KMS-11 (cell line): Measurements from ENCODE around the gene DFFB.

ENCODE experiments used
- H2AFZ ChIP-seq: fragments of 200-600 bp; sonication (generic); 2 replicates; pipeline ENCODE4 v1.6.1; 2016; ENCODE audit warnings: antibody characterized with exemption, mixed run types, low read depth
- H3K27ac ChIP-seq: fragments of 200-600 bp; sonication (generic); 2 replicates; pipeline ENCODE4 v1.6.1; 2016; ENCODE audit warnings: mild to moderate bottlenecking, mixed run types
- H3K27me3 ChIP-seq: fragments of 200-600 bp; sonication (generic); 2 replicates; pipeline ENCODE4 v1.6.1; 2017; ENCODE audit warnings: mild to moderate bottlenecking, low read depth, mixed run types, moderate library complexity; ENCODE audit not compliant: insufficient read depth
- H3K36me3 ChIP-seq: fragments of 200-600 bp; sonication (generic); 2 replicates; pipeline ENCODE4 v1.6.1; 2017; ENCODE audit warnings: mild to moderate bottlenecking, mixed run types; ENCODE audit not compliant: insufficient read depth
- H3K4me1 ChIP-seq: fragments of 200-600 bp; sonication (generic); 2 replicates; pipeline ENCODE4 v1.6.1; 2016; ENCODE audit warnings: mild to moderate bottlenecking, low read depth, mixed run types; ENCODE audit not compliant: poor library complexity, severe bottlenecking
- H3K4me2 ChIP-seq: fragments of 200-600 bp; sonication (generic); 2 replicates; pipeline ENCODE4 v1.7.0; 2016; ENCODE audit warnings: mild to moderate bottlenecking, mixed run types
- H3K4me3 ChIP-seq: fragments of 200-600 bp; sonication (generic); IDR thresholded peaks from 2 replicates; pipeline ENCODE4 v1.6.1; 2017; ENCODE audit warnings: low read depth, low read length, mixed read lengths; ENCODE audit not compliant: insufficient read depth
- H3K79me2 ChIP-seq: fragments of 200-600 bp; sonication (generic); 2 replicates; pipeline ENCODE4 v1.6.1; 2016; ENCODE audit warnings: low read depth, mixed run types; ENCODE audit not compliant: insufficient read depth
- H3K9ac ChIP-seq: fragments of 200-600 bp; sonication (generic); 2 replicates; pipeline ENCODE4 v1.6.1; 2016; ENCODE audit warnings: mild to moderate bottlenecking, mixed run types
- H4K20me1 ChIP-seq: fragments of 200-600 bp; sonication (generic); 2 replicates; pipeline ENCODE4 v1.6.1; 2016; ENCODE audit warnings: mild to moderate bottlenecking, mixed run types; ENCODE audit not compliant: insufficient read depth
- TF ChIP-seq, protein P1 (sequence below): fragments of 200-600 bp; sonication (generic); conservative IDR thresholded peaks from 2 replicates; pipeline ENCODE4 v1.6.1; 2017; ENCODE audit warnings: low read depth, mild to moderate bottlenecking, antibody characterized with exemption, low read length, moderate library complexity, mixed read lengths

The DFFB gene

GRCh38 chr1:3817821-3818597 lies 39.3 kb upstream of the DFFB start:
- no peaks in the 10 kb centered on the region for H3K4me1 ChIP-seq
- no peaks in the 10 kb centered on the region for H3K79me2 ChIP-seq
- no peaks in the 10 kb centered on the region for H3K27me3 ChIP-seq
- H3K9ac ChIP-seq, result no peak overlapping the region
- no peaks in the 10 kb centered on the region for H3K36me3 ChIP-seq
- no peak overlapping the region for H3K4me3 ChIP-seq
- H3K27ac ChIP-seq, result no peak overlapping the region
- H4K20me1 ChIP-seq, result no peaks in the 10 kb centered on the region
- TF ChIP-seq, protein P1, sequence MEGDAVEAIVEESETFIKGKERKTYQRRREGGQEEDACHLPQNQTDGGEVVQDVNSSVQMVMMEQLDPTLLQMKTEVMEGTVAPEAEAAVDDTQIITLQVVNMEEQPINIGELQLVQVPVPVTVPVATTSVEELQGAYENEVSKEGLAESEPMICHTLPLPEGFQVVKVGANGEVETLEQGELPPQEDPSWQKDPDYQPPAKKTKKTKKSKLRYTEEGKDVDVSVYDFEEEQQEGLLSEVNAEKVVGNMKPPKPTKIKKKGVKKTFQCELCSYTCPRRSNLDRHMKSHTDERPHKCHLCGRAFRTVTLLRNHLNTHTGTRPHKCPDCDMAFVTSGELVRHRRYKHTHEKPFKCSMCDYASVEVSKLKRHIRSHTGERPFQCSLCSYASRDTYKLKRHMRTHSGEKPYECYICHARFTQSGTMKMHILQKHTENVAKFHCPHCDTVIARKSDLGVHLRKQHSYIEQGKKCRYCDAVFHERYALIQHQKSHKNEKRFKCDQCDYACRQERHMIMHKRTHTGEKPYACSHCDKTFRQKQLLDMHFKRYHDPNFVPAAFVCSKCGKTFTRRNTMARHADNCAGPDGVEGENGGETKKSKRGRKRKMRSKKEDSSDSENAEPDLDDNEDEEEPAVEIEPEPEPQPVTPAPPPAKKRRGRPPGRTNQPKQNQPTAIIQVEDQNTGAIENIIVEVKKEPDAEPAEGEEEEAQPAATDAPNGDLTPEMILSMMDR, result no peak
- no peak overlapping the region for H3K4me2 ChIP-seq
- H2AFZ ChIP-seq, result no peak overlapping the region

DNA sequence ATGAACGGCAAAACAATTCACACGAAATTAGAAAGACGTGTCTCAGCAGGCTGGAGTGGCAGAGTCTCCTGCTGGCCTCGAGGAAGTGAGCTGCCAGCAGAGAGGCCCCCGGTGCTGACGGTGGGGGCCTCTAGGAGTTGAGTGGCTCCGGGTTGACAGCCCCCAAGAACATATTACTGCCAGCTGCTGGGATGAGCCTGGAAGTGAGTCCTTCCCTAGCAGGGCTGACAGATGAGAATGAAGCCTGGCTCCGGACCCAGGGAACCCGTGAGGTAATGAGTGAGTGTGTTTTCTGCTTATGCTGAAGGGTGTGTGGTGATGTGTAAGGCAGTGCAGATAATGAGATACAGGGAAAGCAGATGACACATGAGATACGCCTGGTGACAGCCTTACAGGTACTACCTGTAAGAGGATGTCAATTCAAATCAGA lies 37.5 kb upstream of the DFFB start:
- H3K36me3 ChIP-seq, result no peaks in the 10 kb centered on the region
- H3K4me3 ChIP-seq, result no peak overlapping the region
- H4K20me1 ChIP-seq, result no peaks in the 10 kb centered on the region
- H3K4me1 ChIP-seq, result no peaks in the 10 kb centered on the region
- H3K79me2 ChIP-seq, result no peaks in the 10 kb centered on the region
- no peaks in the 10 kb centered on the region for H3K27me3 ChIP-seq
- no peak overlapping the region for H3K27ac ChIP-seq
- no peak overlapping the region for H3K9ac ChIP-seq
- H2AFZ ChIP-seq, result no peak overlapping the region
- no peak overlapping the region for H3K4me2 ChIP-seq
- TF ChIP-seq, protein P1, result no peak

DNA sequence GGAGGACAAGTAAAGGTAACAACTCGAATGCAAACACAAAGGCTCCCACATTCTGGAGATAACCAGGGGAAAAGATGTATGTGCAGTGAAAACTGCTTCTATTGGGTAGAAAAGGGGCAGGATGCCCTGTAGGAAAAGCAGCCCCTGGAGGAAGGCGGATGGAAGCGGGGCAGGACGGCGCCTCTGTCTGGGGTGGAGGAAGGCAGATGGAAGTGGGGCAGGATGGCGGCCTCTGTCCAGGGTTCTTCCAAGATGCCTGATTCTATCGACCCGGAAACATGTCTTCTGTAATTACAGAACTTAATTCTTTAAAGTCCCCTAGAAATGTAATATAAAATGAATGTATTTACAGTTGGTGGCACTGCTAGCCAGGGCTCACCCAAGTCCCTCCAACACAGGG lies 37.0 kb upstream of the DFFB start:
- H3K27ac ChIP-seq, result no peak overlapping the region
- TF ChIP-seq, protein P1, result no peak
- H3K4me2 ChIP-seq, result no peak overlapping the region
- no peaks in the 10 kb centered on the region for H4K20me1 ChIP-seq
- no peak overlapping the region for H2AFZ ChIP-seq
- no peaks in the 10 kb centered on the region for H3K79me2 ChIP-seq
- no peaks in the 10 kb centered on the region for H3K36me3 ChIP-seq
- H3K9ac ChIP-seq, result no peak overlapping the region
- H3K4me1 ChIP-seq, result no peaks in the 10 kb centered on the region
- H3K27me3 ChIP-seq, result no peaks in the 10 kb centered on the region
- no peak overlapping the region for H3K4me3 ChIP-seq

DNA sequence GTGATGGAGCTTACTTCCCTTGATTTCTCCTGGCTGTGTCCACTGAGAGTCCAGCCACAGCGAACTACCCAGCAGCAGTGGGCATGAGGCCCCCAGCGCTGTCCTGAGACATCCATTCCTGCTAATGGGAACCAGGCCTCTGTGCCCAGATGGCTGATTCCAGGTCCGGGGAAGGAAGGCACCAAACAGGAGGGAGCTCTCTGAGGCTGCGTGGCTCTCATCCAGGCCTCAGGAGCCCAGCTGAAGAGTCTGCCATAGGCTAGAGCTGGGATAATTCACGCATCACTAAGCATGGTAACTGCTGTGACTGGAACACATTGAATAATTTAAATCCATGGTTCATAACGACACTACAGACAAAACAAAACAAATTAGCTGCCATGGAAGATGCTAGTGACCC lies 36.3 kb upstream of the DFFB start:
- H3K9ac ChIP-seq, result no peak overlapping the region
- no peak overlapping the region for H3K27ac ChIP-seq
- H3K4me2 ChIP-seq, result no peak overlapping the region
- H3K79me2 ChIP-seq, result no peaks in the 10 kb centered on the region
- no peaks in the 10 kb centered on the region for H3K27me3 ChIP-seq
- TF ChIP-seq, protein P1, result no peak
- no peaks in the 10 kb centered on the region for H3K4me1 ChIP-seq
- no peak overlapping the region for H2AFZ ChIP-seq
- no peak overlapping the region for H3K4me3 ChIP-seq
- H3K36me3 ChIP-seq, result no peaks in the 10 kb centered on the region
- H4K20me1 ChIP-seq, result no peaks in the 10 kb centered on the region
